Omental fat pad (tissue), 4 donors: Measurements from ENCODE around the gene NARF. TPM values are rescaled to one million over a fixed set of nuclear protein-coding genes. Genes with fewer than 3 reads are reported as not detected.

Experiments
- ATAC-seq: fragments of 150-250 bp; one replicate; pipeline ENCODE4 v1.9.1; 2016; ENCODE audit warnings: mild to moderate bottlenecking, moderate library complexity; ENCODE audit not compliant: low FRiP score
- DNase-seq: peaks from one replicate; pipeline ENCODE4 v3.0.0-alpha.2; 2019; ENCODE audit warnings: low spot score
- CTCF ChIP-seq, 3 donors: fragments of 450-650 bp; IDR thresholded peaks; one replicate each; pipeline ENCODE4 v1.5.1; 2016 to 2017; ENCODE audit warnings: antibody characterized with exemption in 3 of 3, mild to moderate bottlenecking in 3 of 3, moderate library complexity in 2 of 3
- total RNA-seq, 4 donors: library from RNA; depleted of rRNA; stranded (reverse); fragments of >200 nt; gene quantifications; one replicate each; pipeline ENCODE4 v1.1.0, GENCODE V29; 2016

NARF gene
- total RNA-seq, 4 donors from 2014 or later: 31.8 to 48.7 (median 35.7) TPM

DNA sequence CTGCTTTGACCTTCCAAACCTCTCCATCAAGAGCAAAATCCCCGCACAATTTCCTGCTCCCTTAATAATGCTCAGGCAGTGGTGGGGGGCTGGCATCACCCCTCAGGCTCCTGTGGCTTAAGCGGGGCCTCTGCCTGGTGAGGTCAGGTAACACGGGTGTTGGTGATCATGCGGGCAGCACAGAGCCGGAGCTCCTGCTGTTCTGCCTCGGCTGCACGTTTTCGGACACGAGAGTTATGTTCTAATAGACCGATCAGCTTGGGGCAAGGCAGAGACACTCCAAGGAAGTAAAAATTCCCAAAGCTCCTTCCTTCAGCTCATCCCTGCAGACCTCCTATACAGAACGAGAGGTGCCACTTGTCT, 6.0 kb downstream of the NARF start:
- TF ChIP-seq CTCF (IDR thresholded peaks at IDR 0.05): no peak
- no peak for ATAC-seq
- DNase-seq: no peak

GRCh38 chr17:82465023-82465603, 6.6 kb downstream of the NARF start:
- ATAC-seq (no peak), DNase-seq (no peak)
- no peak for TF ChIP-seq CTCF (IDR thresholded peaks at IDR 0.05)

DNA sequence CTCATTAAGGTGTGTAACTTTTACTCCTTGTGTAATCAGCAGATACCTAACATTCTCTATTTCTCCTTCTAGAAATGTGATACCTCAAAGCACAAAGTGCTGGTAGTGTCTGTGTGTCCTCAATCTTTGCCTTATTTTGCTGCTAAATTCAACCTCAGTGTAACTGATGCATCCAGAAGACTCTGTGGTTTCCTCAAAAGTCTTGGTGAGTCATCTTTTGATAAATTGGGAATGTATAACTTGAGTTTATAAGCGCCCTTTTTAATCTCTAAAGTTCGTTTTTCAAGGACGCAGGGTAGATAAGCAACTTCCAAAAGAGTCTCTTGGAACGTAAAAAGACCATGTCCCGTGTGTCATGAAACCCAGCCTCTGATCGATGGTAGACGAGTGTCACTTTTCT, 10.2 kb downstream of the NARF start:
- DNase-seq (no peak), ATAC-seq (no peak)
- no peak for TF ChIP-seq CTCF (IDR thresholded peaks at IDR 0.05)

GRCh38 chr17:82470065-82470464, 11.5 kb downstream of the NARF start:
- ATAC-seq: no peak
- DNase-seq: no peak
- no peak for TF ChIP-seq CTCF (IDR thresholded peaks at IDR 0.05)

DNA sequence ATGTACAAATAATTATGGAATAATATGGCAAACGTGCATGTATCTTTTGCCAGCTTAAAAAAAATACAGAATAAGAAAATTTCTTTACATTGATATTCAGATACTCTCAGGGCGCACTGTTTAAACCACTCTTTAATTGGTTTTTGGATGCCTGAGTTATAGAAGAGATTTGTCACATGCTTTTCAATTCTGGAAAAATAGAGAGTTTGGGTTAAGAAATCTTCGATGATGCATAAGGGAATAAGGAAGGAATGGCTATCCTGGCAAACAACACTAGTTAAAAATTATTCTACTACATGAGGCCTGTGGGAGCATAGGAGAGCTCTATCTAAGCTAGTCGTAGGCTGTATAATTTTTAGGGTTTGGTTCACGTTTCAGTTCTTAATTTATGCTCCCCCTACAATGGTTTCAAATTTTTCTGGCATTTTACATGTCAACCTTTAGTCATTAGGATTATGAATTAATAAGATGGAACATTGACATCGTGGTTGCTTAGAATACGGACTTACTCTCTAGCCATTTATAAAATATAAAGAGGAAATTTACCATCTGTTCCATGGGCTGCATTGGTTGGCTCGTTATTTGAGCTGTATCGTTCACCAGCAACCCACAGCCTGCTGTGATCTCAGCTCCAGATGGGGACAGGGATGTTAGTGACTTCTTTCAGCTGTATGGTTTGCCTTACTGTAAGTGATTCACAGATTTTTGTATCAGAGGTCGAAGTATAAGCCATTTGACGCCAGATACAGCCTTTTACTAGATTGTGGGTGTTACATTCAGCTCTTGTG, 15.9 kb downstream of the NARF start:
- TF ChIP-seq CTCF (IDR thresholded peaks at IDR 0.05): no peak
- ATAC-seq (no peak), DNase-seq (no peak)

DNA sequence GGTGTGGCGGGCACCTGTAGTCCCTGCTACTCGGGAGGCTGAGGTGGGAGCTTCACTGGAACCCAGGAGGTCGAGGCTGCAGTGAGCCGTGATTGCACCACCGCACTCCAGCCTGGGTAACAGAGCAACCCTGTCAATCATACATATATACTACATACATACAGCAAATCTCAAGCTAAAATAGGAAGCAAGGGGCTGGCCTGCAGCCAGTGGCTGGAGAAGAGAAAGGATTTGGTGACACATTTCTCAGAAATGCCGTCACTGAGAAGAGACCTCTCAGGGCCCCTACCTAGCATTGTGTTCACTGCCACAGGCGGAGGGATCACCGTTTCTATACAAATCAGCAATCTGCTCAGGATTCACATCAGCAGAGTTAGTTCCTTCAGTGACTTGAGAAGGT, 16.9 kb downstream of the NARF start:
- no peak for TF ChIP-seq CTCF (IDR thresholded peaks at IDR 0.05)
- DNase-seq (no peak), ATAC-seq (no peak)

DNA sequence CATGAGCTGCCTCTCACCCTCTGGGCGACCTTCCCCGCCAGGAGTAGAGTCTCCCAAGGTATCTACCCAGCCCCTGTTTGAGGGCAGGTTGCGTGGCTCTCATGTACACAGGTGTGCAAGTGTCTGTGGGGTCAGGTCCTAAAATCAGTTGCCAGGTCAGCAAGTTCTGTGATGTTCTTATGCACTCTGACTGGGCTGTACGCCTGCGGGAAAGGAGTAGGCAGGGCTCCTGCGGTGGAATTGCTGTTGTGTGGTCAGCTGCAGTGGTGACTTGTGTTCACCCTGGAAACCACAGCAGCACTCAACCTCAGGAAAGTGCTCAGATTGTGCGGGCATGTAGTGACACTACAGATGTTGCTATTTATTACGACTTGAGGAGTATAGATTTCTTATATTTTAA, 19.4 kb downstream of the NARF start:
- no peak for TF ChIP-seq CTCF (IDR thresholded peaks at IDR 0.05)
- DNase-seq: no peak
- no peak for ATAC-seq
